SKM-1 (cell line): Measurements from ENCODE around the gene B3GALT6.

Experiments used
- DNase-seq: peaks from one replicate; lab custom pipeline; 2025; ENCODE audit not compliant: unreplicated experiment; lab: John Stamatoyannopoulos, UW

Gene B3GALT6

GRCh38 chr1:1215881-1216605 is 16.0 kb upstream of the B3GALT6 start:
- no peak for DNase-seq

GRCh38 chr1:1216770-1217620 is 15.0 kb upstream of the B3GALT6 start:
- no peak for DNase-seq

GRCh38 chr1:1217621-1218523 is 14.2 kb upstream of the B3GALT6 start:
- no peak for DNase-seq

GRCh38 chr1:1218524-1219200 is 13.4 kb upstream of the B3GALT6 start:
- DNase-seq, result no peak

- no peak for DNase-seq
These were observed 12.7 kb upstream of the B3GALT6 start for GRCh38 chr1:1219341-1219740.

- no peak for DNase-seq
These were observed 11.8 kb upstream of the B3GALT6 start for GRCh38 chr1:1220197-1220596.

- DNase-seq, result no peak
These were observed 10.0 kb upstream of the B3GALT6 start for GRCh38 chr1:1221887-1222574.

- DNase-seq, result no peak
These were observed 9.3 kb upstream of the B3GALT6 start for GRCh38 chr1:1222575-1223225.

- no peak for DNase-seq
These were observed 8.7 kb upstream of the B3GALT6 start for GRCh38 chr1:1223321-1223720.

GRCh38 chr1:1223891-1224290 is 8.1 kb upstream of the B3GALT6 start:
- DNase-seq, result no peak

- DNase-seq, result no peak
These were observed 6.7 kb upstream of the B3GALT6 start for GRCh38 chr1:1225238-1225845.

GRCh38 chr1:1225913-1226312 is 6.1 kb upstream of the B3GALT6 start:
- DNase-seq, result no peak

GRCh38 chr1:1226566-1227362 is 5.3 kb upstream of the B3GALT6 start:
- no peak for DNase-seq

- no peak for DNase-seq
These were observed 4.7 kb upstream of the B3GALT6 start for GRCh38 chr1:1227386-1227785.

GRCh38 chr1:1228187-1228586 is 3.9 kb upstream of the B3GALT6 start:
- no peak for DNase-seq

- no peak for DNase-seq
These were observed 3.3 kb upstream of the B3GALT6 start for GRCh38 chr1:1228596-1229321.

- no peak for DNase-seq
These were observed 2.3 kb upstream of the B3GALT6 start for GRCh38 chr1:1229770-1230169.
